ENCODE measurements around the gene ARHGEF19.

The ARHGEF19 gene

DNA sequence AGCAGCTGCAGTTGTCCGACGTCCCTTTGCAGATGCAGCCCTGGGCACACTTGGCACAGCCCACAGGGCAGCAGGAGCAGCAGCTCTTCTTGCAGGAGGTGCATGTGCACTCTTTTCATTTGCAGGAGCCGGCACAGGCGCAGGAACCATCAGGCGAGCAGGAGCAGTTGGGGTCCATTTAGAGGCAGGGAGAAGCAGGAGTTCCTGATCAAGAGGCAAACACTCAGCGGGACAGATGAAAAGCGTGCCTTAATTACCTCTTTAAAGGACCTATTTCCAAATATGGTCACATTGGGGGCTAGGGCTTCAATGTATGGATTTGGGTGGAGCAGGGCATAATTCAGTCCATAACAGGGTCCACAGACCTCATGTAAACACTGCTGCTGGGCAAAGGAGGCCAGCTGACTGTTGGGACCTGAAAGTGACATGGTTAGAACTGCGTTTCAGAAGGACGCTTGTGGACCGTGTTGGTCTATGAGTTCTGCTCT is 28.8 kb upstream of the ARHGEF19 start:
- Histone ChIP-seq H3K9me2 (replicated peaks; ENCODE audit: control insufficient read depth, low read length) (no peaks in the 10 kb centered on the region), H3K36me3 (ENCODE audit: control insufficient read depth, low read length) (no peaks in the 10 kb centered on the region), H3K4me3 (ENCODE audit: low read length) (no peak overlapping the region), H3K4me1 (ENCODE audit: control insufficient read depth, low read length) (peaks cover 14% of the 10 kb centered on the region), H3K9me3 (ENCODE audit: control insufficient read depth, insufficient read depth, low read length) (no peaks in the 10 kb centered on the region), H3K4me2 (ENCODE audit: low read length) (no peak overlapping the region), H4K20me1 (ENCODE audit: control insufficient read depth, insufficient read depth, low read depth, low read length) (no peaks in the 10 kb centered on the region), H3K79me2 (ENCODE audit: control insufficient read depth, low read length) (no peaks in the 10 kb centered on the region), H3F3A (ENCODE audit: control insufficient read depth, insufficient read depth) (no peaks in the 10 kb centered on the region), H3K27me3 (ENCODE audit: control insufficient read depth, low read length) (no peaks in the 10 kb centered on the region), H3K27ac (ENCODE audit: low read depth, low read length) (no peak overlapping the region)
- TF ChIP-seq EZH2phosphoT487 (IDR thresholded peaks at IDR 0.05; ENCODE audit: borderline replicate concordance, low read length), result no peak
- TF ChIP-seq, protein P1, sequence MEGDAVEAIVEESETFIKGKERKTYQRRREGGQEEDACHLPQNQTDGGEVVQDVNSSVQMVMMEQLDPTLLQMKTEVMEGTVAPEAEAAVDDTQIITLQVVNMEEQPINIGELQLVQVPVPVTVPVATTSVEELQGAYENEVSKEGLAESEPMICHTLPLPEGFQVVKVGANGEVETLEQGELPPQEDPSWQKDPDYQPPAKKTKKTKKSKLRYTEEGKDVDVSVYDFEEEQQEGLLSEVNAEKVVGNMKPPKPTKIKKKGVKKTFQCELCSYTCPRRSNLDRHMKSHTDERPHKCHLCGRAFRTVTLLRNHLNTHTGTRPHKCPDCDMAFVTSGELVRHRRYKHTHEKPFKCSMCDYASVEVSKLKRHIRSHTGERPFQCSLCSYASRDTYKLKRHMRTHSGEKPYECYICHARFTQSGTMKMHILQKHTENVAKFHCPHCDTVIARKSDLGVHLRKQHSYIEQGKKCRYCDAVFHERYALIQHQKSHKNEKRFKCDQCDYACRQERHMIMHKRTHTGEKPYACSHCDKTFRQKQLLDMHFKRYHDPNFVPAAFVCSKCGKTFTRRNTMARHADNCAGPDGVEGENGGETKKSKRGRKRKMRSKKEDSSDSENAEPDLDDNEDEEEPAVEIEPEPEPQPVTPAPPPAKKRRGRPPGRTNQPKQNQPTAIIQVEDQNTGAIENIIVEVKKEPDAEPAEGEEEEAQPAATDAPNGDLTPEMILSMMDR (IDR thresholded peaks at IDR 0.05; ENCODE audit: low read depth, low read length, poor library complexity, severe bottlenecking), result no peak

GRCh38 chr1:16239972-16240491 is 27.6 kb upstream of the ARHGEF19 start:
- H3K36me3 ChIP-seq (ENCODE audit: control insufficient read depth, low read length), result no peaks in the 10 kb centered on the region
- H3K79me2 ChIP-seq (ENCODE audit: control insufficient read depth, low read length), result no peaks in the 10 kb centered on the region
- H3F3A ChIP-seq (ENCODE audit: control insufficient read depth, insufficient read depth), result peaks cover 4% of the 10 kb centered on the region; the same call in 1 of the 2 replicates
- no peak overlapping the region for H3K27ac ChIP-seq (ENCODE audit: low read depth, low read length)
- H4K20me1 ChIP-seq (ENCODE audit: control insufficient read depth, insufficient read depth, low read depth, low read length), result no peaks in the 10 kb centered on the region
- H3K4me2 ChIP-seq (ENCODE audit: low read length), result no peak overlapping the region
- H3K4me3 ChIP-seq (ENCODE audit: low read length), result no peak overlapping the region
- TF ChIP-seq EZH2phosphoT487 (IDR thresholded peaks at IDR 0.05; ENCODE audit: borderline replicate concordance, low read length), result no peak
- TF ChIP-seq, protein P1 (IDR thresholded peaks at IDR 0.05; ENCODE audit: low read depth, low read length, poor library complexity, severe bottlenecking), result no peak
- no peaks in the 10 kb centered on the region for H3K9me3 ChIP-seq (ENCODE audit: control insufficient read depth, insufficient read depth, low read length)
- no peaks in the 10 kb centered on the region for H3K27me3 ChIP-seq (ENCODE audit: control insufficient read depth, low read length)
- H3K9me2 ChIP-seq (replicated peaks; ENCODE audit: control insufficient read depth, low read length), result no peaks in the 10 kb centered on the region
- peaks cover 19% of the 10 kb centered on the region for H3K4me1 ChIP-seq (ENCODE audit: control insufficient read depth, low read length)

DNA sequence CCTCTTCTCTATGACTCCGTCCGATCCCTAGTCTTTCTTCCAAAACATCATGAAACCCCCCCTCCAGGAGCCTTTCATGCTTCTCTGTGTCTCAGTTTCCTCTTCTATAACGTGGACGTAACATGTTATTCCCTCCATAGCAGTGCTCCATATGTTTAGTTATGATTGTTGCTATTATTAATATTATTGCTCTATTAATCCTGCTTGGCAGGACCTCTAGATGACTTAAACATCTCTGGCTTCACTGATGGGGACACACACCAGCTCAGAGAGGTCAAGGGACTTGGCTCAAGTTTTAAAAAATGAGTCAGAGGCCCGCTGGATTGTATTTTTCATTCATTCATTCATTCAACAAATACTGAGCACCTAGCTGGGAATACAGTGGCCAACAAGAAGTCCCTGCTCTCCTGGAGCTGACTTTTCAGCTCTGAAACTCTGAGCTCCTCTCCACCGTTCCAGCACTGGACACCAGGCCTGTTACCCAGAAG is 24.9 kb upstream of the ARHGEF19 start:
- no peaks in the 10 kb centered on the region for H4K20me1 ChIP-seq (ENCODE audit: control insufficient read depth, insufficient read depth, low read depth, low read length)
- no peaks in the 10 kb centered on the region for H3K79me2 ChIP-seq (ENCODE audit: control insufficient read depth, low read length)
- TF ChIP-seq, protein P1 (IDR thresholded peaks at IDR 0.05; ENCODE audit: low read depth, low read length, poor library complexity, severe bottlenecking), result no peak
- TF ChIP-seq EZH2phosphoT487 (IDR thresholded peaks at IDR 0.05; ENCODE audit: borderline replicate concordance, low read length), result no peak
- peak overlapping the region; percentile 78 for H3K4me3 ChIP-seq (ENCODE audit: low read length)
- no peaks in the 10 kb centered on the region for H3K9me3 ChIP-seq (ENCODE audit: control insufficient read depth, insufficient read depth, low read length)
- no peaks in the 10 kb centered on the region for H3K36me3 ChIP-seq (ENCODE audit: control insufficient read depth, low read length)
- H3F3A ChIP-seq (ENCODE audit: control insufficient read depth, insufficient read depth), result peaks cover 5% of the 10 kb centered on the region; the same call in 1 of the 2 replicates
- H3K4me2 ChIP-seq (ENCODE audit: low read length), result peak overlapping the region; percentile 84
- no peaks in the 10 kb centered on the region for H3K9me2 ChIP-seq (replicated peaks; ENCODE audit: control insufficient read depth, low read length)
- H3K4me1 ChIP-seq (ENCODE audit: control insufficient read depth, low read length), result peaks cover 16% of the 10 kb centered on the region
- peak overlapping the region; percentile 11; the same call in 1 of the 2 replicates for H3K27ac ChIP-seq (ENCODE audit: low read depth, low read length)
- no peaks in the 10 kb centered on the region for H3K27me3 ChIP-seq (ENCODE audit: control insufficient read depth, low read length)

Measured in DOHH2 (cell line).